Measurements from ENCODE around the gene TTC7B.

DNA sequence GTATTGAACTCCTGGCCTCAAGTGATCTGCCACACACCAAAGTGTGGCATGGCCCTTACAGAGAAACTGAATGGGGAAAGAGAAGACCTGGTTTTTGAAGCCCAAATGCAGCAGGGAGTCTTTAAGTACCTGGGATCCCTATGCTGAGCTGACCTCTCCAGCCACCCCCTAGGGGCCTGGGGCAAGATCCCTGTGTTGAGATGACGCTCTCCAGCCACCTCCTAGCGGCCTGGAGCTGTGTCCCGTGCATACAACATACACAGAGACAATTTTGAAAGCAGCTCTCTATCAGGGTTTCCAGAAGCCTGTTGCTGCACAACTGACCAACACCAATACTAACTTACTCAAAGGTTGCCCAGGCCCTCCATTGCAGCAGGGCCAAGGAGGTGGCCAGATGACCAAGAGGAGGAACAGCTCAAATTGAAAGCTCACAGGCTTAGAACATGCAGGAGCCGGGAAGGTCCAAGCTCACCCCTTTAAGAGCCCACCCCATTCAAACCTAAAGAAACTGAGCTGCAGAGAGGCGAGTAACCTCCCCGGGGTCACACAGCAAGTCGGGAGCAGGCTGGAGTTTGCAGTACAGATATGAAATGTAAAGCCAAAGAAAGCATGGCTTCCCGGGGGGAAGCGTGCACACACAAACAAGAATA lies 31.5 kb downstream of the TTC7B start:
- no peak for TF ChIP-seq TAF1 (IDR thresholded peaks at IDR 0.05; ENCODE audit: borderline replicate concordance, low read depth, low read length)
- no peak for TF ChIP-seq POLR2A (IDR thresholded peaks at IDR 0.05; ENCODE audit: low read depth, low read length)
- no peak for TF ChIP-seq POLR2AphosphoS5 (IDR thresholded peaks at IDR 0.05; ENCODE audit: low read depth, low read length)
